ENCODE data around the gene HMOX2. TPM values are rescaled to one million over a fixed set of nuclear protein-coding genes. Genes with fewer than 3 reads are reported as not detected.

Gene HMOX2
- total RNA-seq, 1 experiment from 2014 or later: 42.6 TPM

DNA sequence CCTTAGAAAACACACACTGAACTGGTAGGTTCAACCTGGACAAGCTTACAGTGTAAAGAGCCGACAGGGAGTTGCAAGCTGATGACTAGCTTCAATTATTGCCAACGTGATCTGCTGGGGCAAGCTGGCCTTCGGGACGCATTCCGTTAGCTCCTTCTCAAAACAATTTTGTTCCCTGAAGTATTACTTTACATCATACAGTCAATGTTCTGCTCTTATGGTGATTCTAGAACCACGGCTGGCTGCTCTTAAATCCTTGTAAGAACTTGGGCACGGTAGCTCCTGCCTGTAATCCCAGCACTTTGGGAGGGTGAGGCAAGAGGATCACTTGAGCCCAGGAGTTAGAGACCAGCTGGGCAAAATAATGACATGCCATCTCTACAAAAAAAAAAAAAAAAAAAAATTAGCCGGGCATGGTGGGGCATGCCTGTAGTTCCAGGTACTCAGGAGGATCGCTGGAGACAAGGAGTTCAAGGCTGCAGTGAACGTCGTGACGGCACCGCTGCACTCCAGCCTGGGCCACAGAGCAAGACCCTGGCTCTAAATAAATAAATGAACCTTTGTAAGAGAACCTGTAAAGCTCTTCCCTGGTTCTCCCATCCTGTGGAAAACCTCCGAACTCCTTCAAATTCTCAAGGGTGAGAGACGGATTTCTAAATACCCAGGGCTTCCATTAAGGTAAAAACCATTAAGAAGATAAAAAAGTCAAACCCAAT is 60.4 kb downstream of the HMOX2 start (continued):
- TF ChIP-seq, protein P1, sequence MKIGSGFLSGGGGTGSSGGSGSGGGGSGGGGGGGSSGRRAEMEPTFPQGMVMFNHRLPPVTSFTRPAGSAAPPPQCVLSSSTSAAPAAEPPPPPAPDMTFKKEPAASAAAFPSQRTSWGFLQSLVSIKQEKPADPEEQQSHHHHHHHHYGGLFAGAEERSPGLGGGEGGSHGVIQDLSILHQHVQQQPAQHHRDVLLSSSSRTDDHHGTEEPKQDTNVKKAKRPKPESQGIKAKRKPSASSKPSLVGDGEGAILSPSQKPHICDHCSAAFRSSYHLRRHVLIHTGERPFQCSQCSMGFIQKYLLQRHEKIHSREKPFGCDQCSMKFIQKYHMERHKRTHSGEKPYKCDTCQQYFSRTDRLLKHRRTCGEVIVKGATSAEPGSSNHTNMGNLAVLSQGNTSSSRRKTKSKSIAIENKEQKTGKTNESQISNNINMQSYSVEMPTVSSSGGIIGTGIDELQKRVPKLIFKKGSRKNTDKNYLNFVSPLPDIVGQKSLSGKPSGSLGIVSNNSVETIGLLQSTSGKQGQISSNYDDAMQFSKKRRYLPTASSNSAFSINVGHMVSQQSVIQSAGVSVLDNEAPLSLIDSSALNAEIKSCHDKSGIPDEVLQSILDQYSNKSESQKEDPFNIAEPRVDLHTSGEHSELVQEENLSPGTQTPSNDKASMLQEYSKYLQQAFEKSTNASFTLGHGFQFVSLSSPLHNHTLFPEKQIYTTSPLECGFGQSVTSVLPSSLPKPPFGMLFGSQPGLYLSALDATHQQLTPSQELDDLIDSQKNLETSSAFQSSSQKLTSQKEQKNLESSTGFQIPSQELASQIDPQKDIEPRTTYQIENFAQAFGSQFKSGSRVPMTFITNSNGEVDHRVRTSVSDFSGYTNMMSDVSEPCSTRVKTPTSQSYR (CRISPR knock-in tag; IDR thresholded peaks at IDR 0.05): no peak
- TF ChIP-seq SOX15 (CRISPR knock-in tag; IDR thresholded peaks at IDR 0.05): no peak
- no peak for TF ChIP-seq ZNF671 (CRISPR knock-in tag; IDR thresholded peaks at IDR 0.05)
- no peak for TF ChIP-seq GTF2I (CRISPR knock-in tag; conservative IDR thresholded peaks at IDR 0.05)
- no peak for TF ChIP-seq JUN (CRISPR knock-in tag; IDR thresholded peaks at IDR 0.05)
- TF ChIP-seq, protein P2, sequence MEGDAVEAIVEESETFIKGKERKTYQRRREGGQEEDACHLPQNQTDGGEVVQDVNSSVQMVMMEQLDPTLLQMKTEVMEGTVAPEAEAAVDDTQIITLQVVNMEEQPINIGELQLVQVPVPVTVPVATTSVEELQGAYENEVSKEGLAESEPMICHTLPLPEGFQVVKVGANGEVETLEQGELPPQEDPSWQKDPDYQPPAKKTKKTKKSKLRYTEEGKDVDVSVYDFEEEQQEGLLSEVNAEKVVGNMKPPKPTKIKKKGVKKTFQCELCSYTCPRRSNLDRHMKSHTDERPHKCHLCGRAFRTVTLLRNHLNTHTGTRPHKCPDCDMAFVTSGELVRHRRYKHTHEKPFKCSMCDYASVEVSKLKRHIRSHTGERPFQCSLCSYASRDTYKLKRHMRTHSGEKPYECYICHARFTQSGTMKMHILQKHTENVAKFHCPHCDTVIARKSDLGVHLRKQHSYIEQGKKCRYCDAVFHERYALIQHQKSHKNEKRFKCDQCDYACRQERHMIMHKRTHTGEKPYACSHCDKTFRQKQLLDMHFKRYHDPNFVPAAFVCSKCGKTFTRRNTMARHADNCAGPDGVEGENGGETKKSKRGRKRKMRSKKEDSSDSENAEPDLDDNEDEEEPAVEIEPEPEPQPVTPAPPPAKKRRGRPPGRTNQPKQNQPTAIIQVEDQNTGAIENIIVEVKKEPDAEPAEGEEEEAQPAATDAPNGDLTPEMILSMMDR (IDR thresholded peaks at IDR 0.05): no peak
- no peak for TF ChIP-seq EMX1 (CRISPR knock-in tag; IDR thresholded peaks at IDR 0.05)
- no peak for TF ChIP-seq ZNF138 (CRISPR knock-in tag; conservative IDR thresholded peaks at IDR 0.05)
- TF ChIP-seq SP1 (CRISPR knock-in tag; conservative IDR thresholded peaks at IDR 0.05): no peak

DNA sequence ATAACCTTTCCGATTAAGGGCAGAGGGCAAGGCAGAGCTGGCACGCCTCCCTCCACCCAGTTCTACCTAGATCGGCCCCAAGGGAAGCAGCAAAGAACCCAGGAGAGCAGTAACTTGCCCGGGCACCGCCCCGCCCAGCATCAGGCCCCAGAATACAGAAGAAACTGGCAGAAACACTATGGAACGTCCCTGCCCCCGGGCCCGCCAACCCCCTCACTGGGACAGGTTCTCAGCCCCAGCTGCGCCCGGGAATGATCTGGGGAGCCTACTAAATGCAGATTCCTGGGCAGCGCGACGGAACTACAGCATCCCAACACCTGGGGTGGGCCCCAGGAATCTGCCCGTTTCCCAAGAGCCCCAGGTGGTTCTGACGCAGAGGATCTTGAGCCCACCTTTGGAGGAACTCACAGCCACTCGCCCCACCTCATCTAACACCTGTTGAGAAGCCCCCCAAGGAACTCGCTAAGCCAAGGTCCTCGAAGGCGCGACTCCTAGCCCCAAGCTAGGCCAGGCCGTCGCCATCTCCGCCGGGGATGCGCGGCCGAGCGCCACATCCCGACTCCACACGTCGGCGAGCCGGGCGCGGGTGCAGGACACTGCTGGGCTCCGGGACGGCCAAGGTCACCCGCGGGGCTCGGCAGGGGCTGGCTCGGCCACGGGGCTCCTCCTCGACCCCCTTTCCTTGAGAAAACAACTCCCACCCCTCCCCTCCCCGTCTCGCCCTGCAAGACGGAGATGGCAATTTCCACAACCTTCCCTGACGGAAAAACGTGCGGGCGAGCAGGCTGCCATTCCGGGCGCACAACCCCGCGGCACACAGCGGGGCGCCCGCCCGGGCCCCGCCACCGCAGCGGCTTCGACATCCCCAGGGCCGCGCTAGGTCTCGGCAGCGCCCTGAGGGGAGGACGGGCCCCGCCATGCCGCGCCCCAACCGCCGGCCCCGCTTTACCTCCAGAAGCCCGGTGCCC is 61.5 kb downstream of the HMOX2 start:
- ChIA-PET POLR2A (interaction anchor here (1.1 to 2.0 kb wide), 7 partner anchors 11 to 87 kb away, joined by 3 to 15 read pairs (median 5); partner anchors contain the start of gene MGRN1), CTCF (interaction anchor here (0.8 to 4.0 kb wide), 10 partner anchors 8 to 197 kb away, joined by 4 to 23 read pairs (median 6); partner anchors contain the start of genes ANKS3, DNAAF8 and MGRN1)
- Mint-ChIP-seq H3K4me3 (peak overlapping the region; percentile 80), H3K36me3 (peaks cover 37% of the 10 kb centered on the region), H3K4me1 (peaks cover 30% of the 10 kb centered on the region), H3K27me3 (ENCODE audit: low read depth) (peaks cover 32% of the 10 kb centered on the region), H3K9me3 (peaks cover 14% of the 10 kb centered on the region), H3K27ac (peak overlapping the region; percentile 65; the same call in 1 of the 2 replicates)
- DNase-seq (ENCODE audit: low spot score) (peak; percentile 54), ATAC-seq (peak; percentile 46)
- no peak for TF ChIP-seq ZNF423 (CRISPR knock-in tag; IDR thresholded peaks at IDR 0.05)
- no peak for TF ChIP-seq SMAD4 (CRISPR knock-in tag; IDR thresholded peaks at IDR 0.05)
- no peak for TF ChIP-seq ZNF263 (CRISPR knock-in tag; IDR thresholded peaks at IDR 0.05; ENCODE audit: low read depth)
- TF ChIP-seq FOXJ3 (CRISPR knock-in tag; IDR thresholded peaks at IDR 0.05; ENCODE audit: borderline replicate concordance): no peak
- TF ChIP-seq, protein P3, sequence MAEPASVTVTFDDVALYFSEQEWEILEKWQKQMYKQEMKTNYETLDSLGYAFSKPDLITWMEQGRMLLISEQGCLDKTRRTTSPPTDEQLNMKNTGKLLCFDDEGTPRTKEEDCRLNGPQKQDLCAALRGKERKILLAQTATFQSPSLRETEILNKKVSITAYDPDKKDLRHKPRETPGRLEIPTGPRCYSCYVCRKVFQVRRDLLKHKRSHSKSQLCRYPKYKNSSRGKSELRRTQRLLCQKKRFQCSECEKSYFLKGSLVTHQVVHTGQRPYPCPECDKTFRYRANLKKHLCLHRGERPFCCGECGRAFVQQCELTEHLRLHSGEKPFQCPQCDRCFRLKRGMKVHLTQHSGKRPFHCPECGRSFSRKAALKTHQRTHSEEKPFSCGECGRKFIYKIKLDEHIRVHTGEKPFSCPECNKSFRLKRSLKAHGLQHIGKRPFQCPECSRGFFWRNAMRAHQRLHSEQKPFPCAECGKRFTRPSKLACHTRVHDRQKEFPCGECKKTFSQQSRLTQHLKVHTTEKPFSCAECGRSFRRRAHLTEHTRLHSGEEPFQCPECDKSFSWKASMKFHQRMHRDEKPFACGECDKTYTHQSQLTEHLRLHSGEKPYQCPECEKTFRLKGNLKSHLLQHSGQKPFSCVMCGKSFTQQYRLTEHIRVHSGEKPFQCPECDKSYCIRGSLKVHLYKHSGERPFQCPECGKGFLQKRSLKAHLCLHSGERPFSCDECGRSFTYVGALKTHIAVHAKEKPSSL (CRISPR knock-in tag; conservative IDR thresholded peaks at IDR 0.05): no peak
- no peak for TF ChIP-seq ELF4 (CRISPR knock-in tag; IDR thresholded peaks at IDR 0.05; ENCODE audit: low read depth)
- TF ChIP-seq, protein P4, sequence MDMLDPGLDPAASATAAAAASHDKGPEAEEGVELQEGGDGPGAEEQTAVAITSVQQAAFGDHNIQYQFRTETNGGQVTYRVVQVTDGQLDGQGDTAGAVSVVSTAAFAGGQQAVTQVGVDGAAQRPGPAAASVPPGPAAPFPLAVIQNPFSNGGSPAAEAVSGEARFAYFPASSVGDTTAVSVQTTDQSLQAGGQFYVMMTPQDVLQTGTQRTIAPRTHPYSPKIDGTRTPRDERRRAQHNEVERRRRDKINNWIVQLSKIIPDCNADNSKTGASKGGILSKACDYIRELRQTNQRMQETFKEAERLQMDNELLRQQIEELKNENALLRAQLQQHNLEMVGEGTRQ (CRISPR knock-in tag; IDR thresholded peaks at IDR 0.05): no peak
- TF ChIP-seq, protein P5, sequence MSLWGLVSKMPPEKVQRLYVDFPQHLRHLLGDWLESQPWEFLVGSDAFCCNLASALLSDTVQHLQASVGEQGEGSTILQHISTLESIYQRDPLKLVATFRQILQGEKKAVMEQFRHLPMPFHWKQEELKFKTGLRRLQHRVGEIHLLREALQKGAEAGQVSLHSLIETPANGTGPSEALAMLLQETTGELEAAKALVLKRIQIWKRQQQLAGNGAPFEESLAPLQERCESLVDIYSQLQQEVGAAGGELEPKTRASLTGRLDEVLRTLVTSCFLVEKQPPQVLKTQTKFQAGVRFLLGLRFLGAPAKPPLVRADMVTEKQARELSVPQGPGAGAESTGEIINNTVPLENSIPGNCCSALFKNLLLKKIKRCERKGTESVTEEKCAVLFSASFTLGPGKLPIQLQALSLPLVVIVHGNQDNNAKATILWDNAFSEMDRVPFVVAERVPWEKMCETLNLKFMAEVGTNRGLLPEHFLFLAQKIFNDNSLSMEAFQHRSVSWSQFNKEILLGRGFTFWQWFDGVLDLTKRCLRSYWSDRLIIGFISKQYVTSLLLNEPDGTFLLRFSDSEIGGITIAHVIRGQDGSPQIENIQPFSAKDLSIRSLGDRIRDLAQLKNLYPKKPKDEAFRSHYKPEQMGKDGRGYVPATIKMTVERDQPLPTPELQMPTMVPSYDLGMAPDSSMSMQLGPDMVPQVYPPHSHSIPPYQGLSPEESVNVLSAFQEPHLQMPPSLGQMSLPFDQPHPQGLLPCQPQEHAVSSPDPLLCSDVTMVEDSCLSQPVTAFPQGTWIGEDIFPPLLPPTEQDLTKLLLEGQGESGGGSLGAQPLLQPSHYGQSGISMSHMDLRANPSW (CRISPR knock-in tag; conservative IDR thresholded peaks at IDR 0.05; ENCODE audit: low read depth): no peak
- TF ChIP-seq, protein P6, sequence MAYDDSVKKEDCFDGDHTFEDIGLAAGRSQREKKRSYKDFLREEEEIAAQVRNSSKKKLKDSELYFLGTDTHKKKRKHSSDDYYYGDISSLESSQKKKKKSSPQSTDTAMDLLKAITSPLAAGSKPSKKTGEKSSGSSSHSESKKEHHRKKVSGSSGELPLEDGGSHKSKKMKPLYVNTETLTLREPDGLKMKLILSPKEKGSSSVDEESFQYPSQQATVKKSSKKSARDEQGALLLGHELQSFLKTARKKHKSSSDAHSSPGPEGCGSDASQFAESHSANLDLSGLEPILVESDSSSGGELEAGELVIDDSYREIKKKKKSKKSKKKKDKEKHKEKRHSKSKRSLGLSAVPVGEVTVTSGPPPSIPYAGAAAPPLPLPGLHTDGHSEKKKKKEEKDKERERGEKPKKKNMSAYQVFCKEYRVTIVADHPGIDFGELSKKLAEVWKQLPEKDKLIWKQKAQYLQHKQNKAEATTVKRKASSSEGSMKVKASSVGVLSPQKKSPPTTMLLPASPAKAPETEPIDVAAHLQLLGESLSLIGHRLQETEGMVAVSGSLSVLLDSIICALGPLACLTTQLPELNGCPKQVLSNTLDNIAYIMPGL (CRISPR knock-in tag; IDR thresholded peaks at IDR 0.05): peak; percentile 86; the same call in 1 of the 2 replicates

All from WTC11 (cell line).